Liver (tissue), 3 donors: ENCODE data around the gene BCR.

Source experiments
- GABPA ChIP-seq, 2 donors: IDR thresholded peaks in 1 of 2; conservative IDR thresholded peaks in 1 of 2; 2 replicates each; pipeline ENCODE4 v1.6.1; 2016; ENCODE audit warnings: antibody characterized with exemption in 2 of 2, mild to moderate bottlenecking in 1 of 2, moderate library complexity in 1 of 2
- JUND ChIP-seq, 2 donors: IDR thresholded peaks; 2 replicates each; pipeline ENCODE4 v1.6.1; 2016; ENCODE audit warnings: antibody characterized with exemption in 2 of 2
- RAD21 ChIP-seq, 2 donors: IDR thresholded peaks; 2 replicates each; pipeline ENCODE4 v1.6.1; 2016; ENCODE audit warnings: antibody characterized with exemption in 2 of 2, mild to moderate bottlenecking in 2 of 2
- TAF1 ChIP-seq: conservative IDR thresholded peaks from 2 replicates; pipeline ENCODE4 v1.6.1; 2016; ENCODE audit warnings: antibody characterized with exemption, mild to moderate bottlenecking
- TF ChIP-seq, protein P1 (sequence below): fragments of 150-350 bp; IDR thresholded peaks from 2 replicates; pipeline ENCODE4 v1.5.1; 2017; ENCODE audit warnings: improper control_type of control experiment, low read depth, low read length; ENCODE audit not compliant: missing input control
- TF ChIP-seq, protein P2 (sequence below): IDR thresholded peaks from 2 replicates; pipeline ENCODE4 v1.6.1; 2016; ENCODE audit warnings: antibody characterized with exemption
- TF ChIP-seq, protein P3 (sequence below): IDR thresholded peaks from 2 replicates; pipeline ENCODE4 v1.6.1; 2016; ENCODE audit warnings: antibody characterized with exemption
- donor health status: healthy.
- donor health status: healthy.

DNA sequence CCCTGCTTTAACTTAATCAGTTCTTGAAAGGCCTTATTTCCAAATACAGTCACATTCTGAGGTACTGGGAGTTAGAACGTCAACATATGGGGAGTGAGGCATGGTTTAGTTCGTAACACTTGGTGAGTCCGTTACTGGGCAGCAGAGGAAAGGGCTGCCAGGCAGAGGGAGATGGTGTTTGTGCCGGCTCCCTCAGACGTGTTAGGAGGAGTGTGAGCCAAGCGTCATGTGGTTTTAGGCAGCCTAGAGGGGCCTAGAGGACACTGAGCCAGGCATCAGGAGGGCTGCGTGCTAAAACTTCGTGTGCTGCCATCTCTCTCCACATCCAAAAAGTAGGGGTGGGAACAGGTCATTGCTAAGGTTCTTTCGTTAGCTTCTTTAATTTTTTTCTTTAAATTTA lies 10.2 kb downstream of the BCR start:
- TF ChIP-seq TAF1 (no peak), RAD21 (IDR thresholded peaks at IDR 0.05) (no peak), JUND (IDR thresholded peaks at IDR 0.05) (no peak), GABPA (IDR thresholded peaks at IDR 0.05 in 1 of 2, conservative IDR thresholded peaks at IDR 0.05 in 1 of 2) (no peak)
- TF ChIP-seq, protein P1, sequence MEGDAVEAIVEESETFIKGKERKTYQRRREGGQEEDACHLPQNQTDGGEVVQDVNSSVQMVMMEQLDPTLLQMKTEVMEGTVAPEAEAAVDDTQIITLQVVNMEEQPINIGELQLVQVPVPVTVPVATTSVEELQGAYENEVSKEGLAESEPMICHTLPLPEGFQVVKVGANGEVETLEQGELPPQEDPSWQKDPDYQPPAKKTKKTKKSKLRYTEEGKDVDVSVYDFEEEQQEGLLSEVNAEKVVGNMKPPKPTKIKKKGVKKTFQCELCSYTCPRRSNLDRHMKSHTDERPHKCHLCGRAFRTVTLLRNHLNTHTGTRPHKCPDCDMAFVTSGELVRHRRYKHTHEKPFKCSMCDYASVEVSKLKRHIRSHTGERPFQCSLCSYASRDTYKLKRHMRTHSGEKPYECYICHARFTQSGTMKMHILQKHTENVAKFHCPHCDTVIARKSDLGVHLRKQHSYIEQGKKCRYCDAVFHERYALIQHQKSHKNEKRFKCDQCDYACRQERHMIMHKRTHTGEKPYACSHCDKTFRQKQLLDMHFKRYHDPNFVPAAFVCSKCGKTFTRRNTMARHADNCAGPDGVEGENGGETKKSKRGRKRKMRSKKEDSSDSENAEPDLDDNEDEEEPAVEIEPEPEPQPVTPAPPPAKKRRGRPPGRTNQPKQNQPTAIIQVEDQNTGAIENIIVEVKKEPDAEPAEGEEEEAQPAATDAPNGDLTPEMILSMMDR, result no peak
- TF ChIP-seq, protein P2, sequence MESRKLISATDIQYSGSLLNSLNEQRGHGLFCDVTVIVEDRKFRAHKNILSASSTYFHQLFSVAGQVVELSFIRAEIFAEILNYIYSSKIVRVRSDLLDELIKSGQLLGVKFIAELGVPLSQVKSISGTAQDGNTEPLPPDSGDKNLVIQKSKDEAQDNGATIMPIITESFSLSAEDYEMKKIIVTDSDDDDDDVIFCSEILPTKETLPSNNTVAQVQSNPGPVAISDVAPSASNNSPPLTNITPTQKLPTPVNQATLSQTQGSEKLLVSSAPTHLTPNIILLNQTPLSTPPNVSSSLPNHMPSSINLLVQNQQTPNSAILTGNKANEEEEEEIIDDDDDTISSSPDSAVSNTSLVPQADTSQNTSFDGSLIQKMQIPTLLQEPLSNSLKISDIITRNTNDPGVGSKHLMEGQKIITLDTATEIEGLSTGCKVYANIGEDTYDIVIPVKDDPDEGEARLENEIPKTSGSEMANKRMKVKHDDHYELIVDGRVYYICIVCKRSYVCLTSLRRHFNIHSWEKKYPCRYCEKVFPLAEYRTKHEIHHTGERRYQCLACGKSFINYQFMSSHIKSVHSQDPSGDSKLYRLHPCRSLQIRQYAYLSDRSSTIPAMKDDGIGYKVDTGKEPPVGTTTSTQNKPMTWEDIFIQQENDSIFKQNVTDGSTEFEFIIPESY, result no peak
- TF ChIP-seq, protein P3, sequence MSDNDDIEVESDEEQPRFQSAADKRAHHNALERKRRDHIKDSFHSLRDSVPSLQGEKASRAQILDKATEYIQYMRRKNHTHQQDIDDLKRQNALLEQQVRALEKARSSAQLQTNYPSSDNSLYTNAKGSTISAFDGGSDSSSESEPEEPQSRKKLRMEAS, result no peak
